ENCODE results near the gene PRMT7. TPM values are rescaled to one million over a fixed set of nuclear protein-coding genes. Genes with fewer than 3 reads are reported as not detected.

The PRMT7 gene
- polyA plus RNA-seq, 1 donor from 2014 or later, result 203 TPM

DNA sequence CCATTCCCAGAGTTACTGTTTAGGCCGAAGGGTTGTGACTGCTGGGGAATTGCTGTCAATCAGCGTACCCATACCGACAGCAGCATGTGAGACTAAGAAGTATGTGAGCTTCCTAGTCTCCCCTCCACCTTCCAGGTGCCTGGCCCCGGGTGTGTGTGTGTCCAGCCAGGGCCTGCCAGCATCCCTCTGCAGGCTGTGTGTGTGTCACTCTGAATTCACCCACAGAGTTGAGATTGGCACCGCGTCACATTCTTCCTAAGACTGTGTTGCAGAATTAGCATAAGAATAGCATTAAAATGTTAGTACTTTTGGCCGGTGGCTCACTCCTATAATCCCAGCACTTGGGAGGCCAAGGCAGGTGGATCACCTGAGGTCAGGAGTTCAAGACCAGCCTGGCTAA lies 31.8 kb downstream of the PRMT7 start:
- TF ChIP-seq RAD21 (conservative IDR thresholded peaks at IDR 0.05) (no peak), POLR2AphosphoS5 (IDR thresholded peaks at IDR 0.05) (no peak), SMC3 (conservative IDR thresholded peaks at IDR 0.05; ENCODE audit: poor library complexity) (no peak)
- TF ChIP-seq, protein P1, sequence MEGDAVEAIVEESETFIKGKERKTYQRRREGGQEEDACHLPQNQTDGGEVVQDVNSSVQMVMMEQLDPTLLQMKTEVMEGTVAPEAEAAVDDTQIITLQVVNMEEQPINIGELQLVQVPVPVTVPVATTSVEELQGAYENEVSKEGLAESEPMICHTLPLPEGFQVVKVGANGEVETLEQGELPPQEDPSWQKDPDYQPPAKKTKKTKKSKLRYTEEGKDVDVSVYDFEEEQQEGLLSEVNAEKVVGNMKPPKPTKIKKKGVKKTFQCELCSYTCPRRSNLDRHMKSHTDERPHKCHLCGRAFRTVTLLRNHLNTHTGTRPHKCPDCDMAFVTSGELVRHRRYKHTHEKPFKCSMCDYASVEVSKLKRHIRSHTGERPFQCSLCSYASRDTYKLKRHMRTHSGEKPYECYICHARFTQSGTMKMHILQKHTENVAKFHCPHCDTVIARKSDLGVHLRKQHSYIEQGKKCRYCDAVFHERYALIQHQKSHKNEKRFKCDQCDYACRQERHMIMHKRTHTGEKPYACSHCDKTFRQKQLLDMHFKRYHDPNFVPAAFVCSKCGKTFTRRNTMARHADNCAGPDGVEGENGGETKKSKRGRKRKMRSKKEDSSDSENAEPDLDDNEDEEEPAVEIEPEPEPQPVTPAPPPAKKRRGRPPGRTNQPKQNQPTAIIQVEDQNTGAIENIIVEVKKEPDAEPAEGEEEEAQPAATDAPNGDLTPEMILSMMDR (IDR thresholded peaks at IDR 0.05; ENCODE audit: poor library complexity, severe bottlenecking), result no peak
- H3K4me3 ChIP-seq (ENCODE audit: low read length), result no peak overlapping the region
- H3F3A ChIP-seq (ENCODE audit: insufficient read depth, low read length, poor library complexity, severe bottlenecking), result no peaks in the 10 kb centered on the region
- H3K79me2 ChIP-seq (replicated peaks; ENCODE audit: insufficient read depth, low read length), result no peaks in the 10 kb centered on the region
- no peak overlapping the region for H3K27ac ChIP-seq (ENCODE audit: low read length)
- H3K36me3 ChIP-seq (ENCODE audit: insufficient read depth, low read length), result no peaks in the 10 kb centered on the region
- no peak overlapping the region for H2AFZ ChIP-seq (ENCODE audit: low read depth, low read length)
- no peaks in the 10 kb centered on the region for H4K20me1 ChIP-seq (ENCODE audit: insufficient read depth)
- no peak overlapping the region for H3K4me2 ChIP-seq (ENCODE audit: low read length)
- no peaks in the 10 kb centered on the region for H3K9me2 ChIP-seq (ENCODE audit: insufficient read depth, low read length)
- no peaks in the 10 kb centered on the region for H3K27me3 ChIP-seq (ENCODE audit: insufficient read depth, low read depth, low read length)
- H3K9ac ChIP-seq (ENCODE audit: low read length), result no peak overlapping the region
- no peaks in the 10 kb centered on the region for H3K9me3 ChIP-seq (ENCODE audit: low read length)

DNA sequence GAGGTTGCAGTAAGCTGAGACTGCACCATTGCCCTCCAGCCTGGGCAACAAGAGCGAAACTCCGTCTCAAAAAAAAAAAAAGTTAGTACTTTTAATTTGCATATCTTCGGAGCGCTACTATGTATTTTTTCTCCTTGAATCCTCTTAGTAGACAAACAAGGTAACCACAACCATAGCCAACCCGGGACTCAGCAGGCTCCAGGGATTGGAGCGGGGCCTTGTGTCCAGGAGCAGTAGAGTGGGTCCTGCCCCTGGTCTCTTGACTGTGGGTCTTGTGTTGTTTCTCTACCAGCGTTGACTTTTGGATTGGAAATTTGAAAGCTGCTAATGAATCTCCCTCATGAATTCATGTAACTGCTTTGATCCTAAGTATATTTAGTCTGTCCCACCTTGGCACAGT lies 32.3 kb downstream of the PRMT7 start:
- H3K36me3 ChIP-seq (ENCODE audit: insufficient read depth, low read length), result no peaks in the 10 kb centered on the region
- no peaks in the 10 kb centered on the region for H3K9me2 ChIP-seq (ENCODE audit: insufficient read depth, low read length)
- H3K27ac ChIP-seq (ENCODE audit: low read length), result no peak overlapping the region

More for the DNA sequence above, 32.3 kb downstream of the PRMT7 start:
- Histone ChIP-seq H3K4me2 (ENCODE audit: low read length) (no peak overlapping the region), H4K20me1 (ENCODE audit: insufficient read depth) (no peaks in the 10 kb centered on the region), H2AFZ (ENCODE audit: low read depth, low read length) (no peak overlapping the region), H3K27me3 (ENCODE audit: insufficient read depth, low read depth, low read length) (no peaks in the 10 kb centered on the region), H3K9ac (ENCODE audit: low read length) (no peak overlapping the region), H3F3A (ENCODE audit: insufficient read depth, low read length, poor library complexity, severe bottlenecking) (no peaks in the 10 kb centered on the region), H3K4me3 (ENCODE audit: low read length) (no peak overlapping the region), H3K9me3 (ENCODE audit: low read length) (no peaks in the 10 kb centered on the region), H3K79me2 (replicated peaks; ENCODE audit: insufficient read depth, low read length) (no peaks in the 10 kb centered on the region)
- TF ChIP-seq SMC3 (conservative IDR thresholded peaks at IDR 0.05; ENCODE audit: poor library complexity) (no peak), TAF1 (IDR thresholded peaks at IDR 0.05; ENCODE audit: low read depth) (no peak), EP300 (conservative IDR thresholded peaks at IDR 0.05; ENCODE audit: poor library complexity, severe bottlenecking) (no peak), RAD21 (conservative IDR thresholded peaks at IDR 0.05) (no peak), EZH2 (IDR thresholded peaks at IDR 0.05; ENCODE audit: borderline replicate concordance, insufficient read depth, low read length, poor library complexity, severe bottlenecking) (no peak), POLR2AphosphoS5 (IDR thresholded peaks at IDR 0.05) (no peak), MXI1 (conservative IDR thresholded peaks at IDR 0.05; ENCODE audit: poor library complexity, severe bottlenecking) (no peak)
- TF ChIP-seq, protein P2, sequence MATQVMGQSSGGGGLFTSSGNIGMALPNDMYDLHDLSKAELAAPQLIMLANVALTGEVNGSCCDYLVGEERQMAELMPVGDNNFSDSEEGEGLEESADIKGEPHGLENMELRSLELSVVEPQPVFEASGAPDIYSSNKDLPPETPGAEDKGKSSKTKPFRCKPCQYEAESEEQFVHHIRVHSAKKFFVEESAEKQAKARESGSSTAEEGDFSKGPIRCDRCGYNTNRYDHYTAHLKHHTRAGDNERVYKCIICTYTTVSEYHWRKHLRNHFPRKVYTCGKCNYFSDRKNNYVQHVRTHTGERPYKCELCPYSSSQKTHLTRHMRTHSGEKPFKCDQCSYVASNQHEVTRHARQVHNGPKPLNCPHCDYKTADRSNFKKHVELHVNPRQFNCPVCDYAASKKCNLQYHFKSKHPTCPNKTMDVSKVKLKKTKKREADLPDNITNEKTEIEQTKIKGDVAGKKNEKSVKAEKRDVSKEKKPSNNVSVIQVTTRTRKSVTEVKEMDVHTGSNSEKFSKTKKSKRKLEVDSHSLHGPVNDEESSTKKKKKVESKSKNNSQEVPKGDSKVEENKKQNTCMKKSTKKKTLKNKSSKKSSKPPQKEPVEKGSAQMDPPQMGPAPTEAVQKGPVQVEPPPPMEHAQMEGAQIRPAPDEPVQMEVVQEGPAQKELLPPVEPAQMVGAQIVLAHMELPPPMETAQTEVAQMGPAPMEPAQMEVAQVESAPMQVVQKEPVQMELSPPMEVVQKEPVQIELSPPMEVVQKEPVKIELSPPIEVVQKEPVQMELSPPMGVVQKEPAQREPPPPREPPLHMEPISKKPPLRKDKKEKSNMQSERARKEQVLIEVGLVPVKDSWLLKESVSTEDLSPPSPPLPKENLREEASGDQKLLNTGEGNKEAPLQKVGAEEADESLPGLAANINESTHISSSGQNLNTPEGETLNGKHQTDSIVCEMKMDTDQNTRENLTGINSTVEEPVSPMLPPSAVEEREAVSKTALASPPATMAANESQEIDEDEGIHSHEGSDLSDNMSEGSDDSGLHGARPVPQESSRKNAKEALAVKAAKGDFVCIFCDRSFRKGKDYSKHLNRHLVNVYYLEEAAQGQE (IDR thresholded peaks at IDR 0.05; ENCODE audit: borderline replicate concordance), result no peak
- TF ChIP-seq, protein P1 (IDR thresholded peaks at IDR 0.05; ENCODE audit: poor library complexity, severe bottlenecking), result no peak
